Ramos (cell line): ENCODE data around the gene TRAF1.

Experiments
- in situ Hi-C: fragments of 300-500 bp; cut with MboI; formaldehyde crosslinking; loops from one replicate; pipeline ENCODE4 v1.14.3; 2022; ENCODE audit warnings: low sequenced_read_pairs; ENCODE audit not compliant: unreplicated experiment

The TRAF1 gene

DNA sequence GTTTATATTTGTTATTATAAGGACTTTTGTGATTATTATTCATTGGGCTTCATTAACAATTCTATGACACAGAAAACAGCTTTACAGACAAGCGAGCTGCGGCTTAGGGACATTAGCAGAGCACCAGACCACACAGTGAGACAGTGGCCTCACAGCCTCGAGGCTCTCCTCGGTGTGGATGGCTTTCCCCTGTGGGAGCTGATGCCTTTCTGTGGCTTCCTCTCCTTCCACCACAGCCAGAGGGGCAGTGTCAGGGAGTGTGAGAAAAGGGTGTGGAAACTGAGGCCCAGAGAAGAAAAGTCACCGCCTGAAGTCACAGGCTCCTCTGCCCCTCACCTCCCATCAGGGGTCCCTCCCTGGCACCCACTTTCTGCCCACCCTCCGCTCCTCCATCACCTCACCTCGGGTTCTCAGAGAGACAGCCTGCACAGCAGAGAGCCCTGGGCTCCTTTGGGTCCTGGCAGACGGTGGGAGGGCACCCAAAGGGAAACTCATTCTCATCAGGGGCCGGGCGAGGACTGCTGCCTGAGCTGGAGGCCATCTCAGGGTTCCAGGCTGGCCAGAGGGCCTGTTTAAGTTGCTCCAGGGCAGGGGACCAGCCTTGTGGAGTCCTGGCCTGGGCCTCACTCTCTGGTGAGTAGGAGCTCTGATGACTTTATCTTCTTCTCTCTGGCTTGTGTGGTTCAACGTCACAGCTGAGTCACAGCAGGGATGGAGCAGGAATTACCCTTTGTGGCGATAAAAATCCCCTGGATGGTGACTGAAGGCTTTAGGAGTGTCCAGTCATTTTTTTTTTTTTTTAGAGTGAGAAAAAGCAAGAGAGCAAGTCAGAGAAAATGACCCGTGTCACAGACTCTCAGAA is 830 bp downstream of the TRAF1 start:
- in situ Hi-C loops = no loop called here

- in situ Hi-C loops = no loop called here
Observed at GRCh38 chr9:120924698-120925534, 1.7 kb downstream of the TRAF1 start.

- in situ Hi-C loops = no loop called here
Observed at GRCh38 chr9:120923620-120924328, 2.8 kb downstream of the TRAF1 start.

DNA sequence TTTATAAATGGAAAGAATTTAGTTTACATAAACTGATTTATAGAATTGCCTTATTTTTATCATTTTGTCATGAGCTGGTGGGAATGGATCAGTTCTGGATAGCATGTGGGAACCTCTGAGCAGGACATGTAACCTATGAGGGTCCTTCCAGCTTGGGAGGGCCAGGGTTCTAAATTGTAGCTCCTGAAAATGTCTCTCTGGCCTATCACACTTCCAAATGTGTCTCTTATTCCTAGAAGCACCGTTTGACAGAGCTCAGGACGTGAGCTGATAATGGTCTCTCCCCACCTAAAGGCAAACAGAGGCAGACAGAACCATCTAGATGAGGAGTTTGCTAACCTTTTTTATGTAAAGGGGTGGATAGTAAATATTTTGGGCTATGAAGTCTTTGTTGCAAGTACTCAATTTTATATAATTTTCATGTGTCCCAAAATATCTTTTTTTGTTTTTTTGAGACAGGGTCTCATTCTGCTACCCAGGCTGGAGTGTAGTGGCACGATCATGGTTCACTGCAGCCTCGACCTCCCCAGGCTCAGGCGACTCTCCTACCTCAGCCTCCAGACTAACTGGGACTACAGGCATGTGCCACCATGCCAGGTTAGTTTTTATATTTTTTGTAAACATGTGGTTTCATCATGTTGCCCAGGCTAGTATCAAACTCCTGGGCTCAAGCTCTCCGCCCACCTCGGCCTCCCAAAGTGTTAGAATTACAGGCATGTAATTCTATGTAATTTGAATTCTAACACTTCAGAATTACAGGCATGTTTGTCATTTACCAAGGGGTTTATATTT is 4.0 kb downstream of the TRAF1 start:
- in situ Hi-C loops = no loop called here

DNA sequence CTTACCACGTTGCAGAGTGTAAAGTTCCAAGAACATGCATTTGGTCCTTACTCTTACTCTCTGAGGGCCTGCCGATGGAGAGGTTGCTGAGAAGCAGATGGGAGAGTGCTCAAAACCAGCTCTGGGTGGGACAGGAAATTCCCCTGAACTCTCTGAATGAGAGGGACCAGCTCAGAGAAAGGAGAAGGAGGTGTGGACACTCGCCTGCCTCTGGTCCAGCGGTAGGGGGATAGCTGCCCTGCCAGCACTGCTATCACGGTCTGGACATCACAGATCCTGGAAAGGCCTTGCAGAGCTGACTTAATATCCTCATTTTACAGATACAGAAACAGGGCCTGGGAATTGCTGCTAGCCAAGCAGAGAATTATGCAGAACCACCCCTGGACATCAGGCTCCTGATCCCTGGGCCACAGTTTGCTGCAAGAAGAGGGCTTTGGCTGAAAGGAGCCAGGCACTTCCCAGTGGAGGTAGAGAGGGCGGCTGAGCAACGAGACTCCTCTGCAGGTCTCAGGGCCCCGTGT is 4.9 kb downstream of the TRAF1 start:
- in situ Hi-C loops = no loop called here

- in situ Hi-C loops = no loop called here
Observed at GRCh38 chr9:120920806-120921178, 5.8 kb downstream of the TRAF1 start.

- in situ Hi-C loops = no loop called here
Observed at GRCh38 chr9:120919843-120920805, 6.5 kb downstream of the TRAF1 start.

- in situ Hi-C loops = no loop called here
Observed at GRCh38 chr9:120918931-120919842, 7.4 kb downstream of the TRAF1 start.

DNA sequence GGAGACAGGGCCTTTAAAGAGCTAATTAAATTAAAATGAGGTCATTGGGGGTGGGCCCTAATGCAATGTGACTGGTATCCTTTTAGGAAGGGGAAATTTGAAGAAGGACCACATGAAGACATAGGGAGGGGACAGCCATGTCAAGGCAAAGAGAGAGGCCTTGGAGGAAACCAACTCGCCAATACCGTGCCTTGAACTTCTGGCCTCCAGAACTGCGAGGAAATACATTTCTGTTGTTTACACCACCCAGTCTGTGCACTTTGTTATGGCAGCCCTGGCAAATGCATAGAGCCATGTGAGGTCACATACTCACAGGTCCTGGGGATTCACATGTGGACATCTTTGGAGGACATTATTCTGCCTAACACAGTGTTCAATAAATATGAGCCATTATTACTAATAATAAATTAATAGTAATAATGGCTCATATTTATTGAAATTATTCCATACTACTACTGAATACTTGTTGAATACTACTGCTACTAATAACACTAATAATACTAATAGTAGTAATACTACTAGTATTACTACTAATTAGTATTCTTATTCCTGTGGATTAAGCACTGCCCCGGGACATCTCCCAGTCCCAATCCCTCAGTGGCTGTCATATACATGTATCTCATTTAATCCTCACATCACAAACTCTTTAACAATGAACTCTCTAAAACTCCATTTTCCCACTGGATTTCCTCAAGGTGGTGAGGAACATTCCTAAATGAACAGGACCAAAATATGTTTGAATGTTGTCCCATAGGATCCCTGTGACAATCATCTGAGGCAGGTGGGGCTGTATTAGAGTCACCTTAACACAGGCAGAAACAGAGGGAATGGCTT is 8.4 kb downstream of the TRAF1 start:
- in situ Hi-C loops = no loop called here

GRCh38 chr9:120916991-120917880 is 9.4 kb downstream of the TRAF1 start:
- in situ Hi-C loops = no loop called here

- in situ Hi-C loops = no loop called here
Observed at GRCh38 chr9:120916588-120916987, 10.0 kb downstream of the TRAF1 start.

GRCh38 chr9:120915854-120916470 is 10.6 kb downstream of the TRAF1 start:
- in situ Hi-C loops = no loop called here

- in situ Hi-C loops = no loop called here
Observed at GRCh38 chr9:120914953-120915352, 11.6 kb downstream of the TRAF1 start.

DNA sequence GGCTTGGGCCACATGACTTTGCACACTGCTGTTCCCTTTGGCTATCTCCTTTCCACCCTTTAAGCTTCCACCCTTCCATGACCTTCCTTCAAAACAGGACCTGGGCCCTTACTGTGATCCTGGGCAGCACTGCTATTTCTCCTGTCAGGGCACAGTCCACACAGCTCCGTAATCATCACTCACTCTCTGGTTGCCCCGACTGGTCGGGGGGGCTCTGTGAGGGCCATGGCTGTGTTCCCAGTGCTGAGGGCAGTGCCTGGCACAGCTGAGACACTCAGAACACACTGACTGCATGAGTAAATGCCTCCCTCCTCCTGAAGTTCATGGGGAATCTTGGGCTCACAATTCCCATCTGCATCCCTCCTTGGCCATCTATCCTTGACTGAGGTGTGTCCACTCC is 12.2 kb downstream of the TRAF1 start:
- in situ Hi-C loops = no loop called here

DNA sequence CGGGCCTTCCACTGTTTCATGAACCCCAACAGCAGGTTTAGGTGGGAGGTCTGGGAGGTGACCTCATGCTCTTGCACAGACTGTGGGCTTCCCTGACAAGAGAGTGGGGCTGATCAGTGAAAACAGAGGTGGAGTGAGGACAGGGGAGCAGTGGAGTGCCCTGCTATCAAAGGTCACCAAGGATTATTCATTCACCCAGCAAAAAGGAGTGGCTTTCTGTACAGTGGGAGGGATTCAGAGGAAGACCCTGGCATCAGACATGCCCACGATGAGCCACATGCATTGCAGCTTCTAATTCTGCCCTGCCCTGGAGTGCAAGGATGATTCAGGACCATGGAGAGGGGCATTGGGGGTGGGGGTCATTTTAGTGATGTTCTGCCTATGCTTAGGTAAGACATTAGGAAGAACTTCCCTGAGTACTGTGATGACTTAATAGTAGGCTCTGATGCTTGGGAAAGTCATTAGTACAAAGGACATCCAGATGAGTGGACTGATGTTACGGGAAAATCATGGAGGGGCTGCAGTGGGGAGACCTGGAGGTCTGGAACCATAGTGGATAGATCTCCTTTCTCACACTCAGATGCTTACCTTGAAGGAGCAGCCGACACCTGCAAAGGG is 12.8 kb downstream of the TRAF1 start:
- in situ Hi-C loops = no loop called here
